ENCODE results near the gene FITM1. TPM values are rescaled to one million over a fixed set of nuclear protein-coding genes. Genes with fewer than 3 reads are reported as not detected.

The FITM1 gene
- total RNA-seq, 1 donor from 2014 or later = 0.42 TPM

GRCh38 chr14:24084440-24084839 lies 46.0 kb upstream of the FITM1 start:
- Mint-ChIP-seq H3K27me3 (ENCODE audit: low read depth) (peaks cover 56% of the 10 kb centered on the region), H3K4me3 (no peak overlapping the region), H3K27ac (ENCODE audit: unreplicated experiment) (no peak overlapping the region), H3K9me3 (no peaks in the 10 kb centered on the region), H3K36me3 (ENCODE audit: low read depth) (no peaks in the 10 kb centered on the region), H3K4me1 (peaks cover 21% of the 10 kb centered on the region)
- no peak for DNase-seq (ENCODE audit: low read depth, low spot score)
- no peak for TF ChIP-seq CTCF (conservative IDR thresholded peaks at IDR 0.05)

DNA sequence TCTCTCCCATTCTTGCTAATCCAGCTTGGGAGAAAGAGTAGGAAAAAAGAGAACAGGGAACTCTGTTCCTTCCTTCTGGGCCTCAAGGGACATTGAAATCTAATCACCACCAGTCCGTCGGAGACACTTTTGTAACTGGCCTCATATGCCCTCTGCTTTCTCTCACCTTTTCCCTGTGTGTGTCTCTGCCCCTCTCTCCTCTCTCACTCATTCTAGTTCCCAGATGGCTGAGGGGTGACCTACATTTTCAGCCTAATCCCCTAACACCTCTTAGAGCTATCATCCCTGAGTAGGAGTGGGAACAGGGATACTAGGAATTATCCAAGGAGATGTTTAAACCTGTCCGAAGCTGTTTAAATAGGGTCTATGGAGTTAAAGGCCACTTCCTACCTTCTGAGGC lies 45.2 kb upstream of the FITM1 start:
- DNase-seq (ENCODE audit: low read depth, low spot score) = no peak
- Mint-ChIP-seq H3K27me3 (ENCODE audit: low read depth) (peaks cover 48% of the 10 kb centered on the region), H3K9me3 (no peaks in the 10 kb centered on the region), H3K4me1 (peaks cover 18% of the 10 kb centered on the region), H3K36me3 (ENCODE audit: low read depth) (no peaks in the 10 kb centered on the region), H3K4me3 (no peak overlapping the region), H3K27ac (ENCODE audit: unreplicated experiment) (no peak overlapping the region)
- TF ChIP-seq CTCF (conservative IDR thresholded peaks at IDR 0.05) = no peak

GRCh38 chr14:24086193-24086955 lies 44.1 kb upstream of the FITM1 start:
- DNase-seq (ENCODE audit: low read depth, low spot score) = no peak
- TF ChIP-seq CTCF (conservative IDR thresholded peaks at IDR 0.05) = no peak
- Mint-ChIP-seq H3K9me3 (no peaks in the 10 kb centered on the region), H3K36me3 (ENCODE audit: low read depth) (no peaks in the 10 kb centered on the region), H3K4me3 (no peak overlapping the region), H3K27ac (ENCODE audit: unreplicated experiment) (peak overlapping the region; percentile 8), H3K4me1 (peaks cover 16% of the 10 kb centered on the region), H3K27me3 (ENCODE audit: low read depth) (peaks cover 39% of the 10 kb centered on the region)

- no peak overlapping the region for H3K27ac Mint-ChIP-seq (ENCODE audit: unreplicated experiment)
Observed at GRCh38 chr14:24087004-24087403, 43.5 kb upstream of the FITM1 start.

GRCh38 chr14:24088095-24088494 lies 42.4 kb upstream of the FITM1 start:
- H3K27ac Mint-ChIP-seq (ENCODE audit: unreplicated experiment) = no peak overlapping the region
- DNase-seq (ENCODE audit: low read depth, low spot score) = no peak
- no peaks in the 10 kb centered on the region for H3K9me3 Mint-ChIP-seq
- H3K4me1 Mint-ChIP-seq = peaks cover 16% of the 10 kb centered on the region
- H3K36me3 Mint-ChIP-seq (ENCODE audit: low read depth) = no peaks in the 10 kb centered on the region
- no peak overlapping the region for H3K4me3 Mint-ChIP-seq
- H3K27me3 Mint-ChIP-seq (ENCODE audit: low read depth) = peaks cover 24% of the 10 kb centered on the region
- TF ChIP-seq CTCF (conservative IDR thresholded peaks at IDR 0.05) = no peak

More at GRCh38 chr14:24087004-24087403, 43.5 kb upstream of the FITM1 start:
- Mint-ChIP-seq H3K36me3 (ENCODE audit: low read depth) (no peaks in the 10 kb centered on the region), H3K9me3 (no peaks in the 10 kb centered on the region), H3K27me3 (ENCODE audit: low read depth) (peaks cover 35% of the 10 kb centered on the region), H3K4me1 (peaks cover 13% of the 10 kb centered on the region), H3K4me3 (no peak overlapping the region)
- TF ChIP-seq CTCF (conservative IDR thresholded peaks at IDR 0.05) = no peak
- DNase-seq (ENCODE audit: low read depth, low spot score) = no peak

Measured in neural crest cell (in vitro differentiated cells).